ENCODE measurements around the gene PTPRK.

The PTPRK gene

GRCh38 chr6:128244751-128245405, 275.5 kb downstream of the PTPRK start:
- H3K27ac ChIP-seq, result no peak overlapping the region
- TF ChIP-seq CTCF (conservative IDR thresholded peaks at IDR 0.05), result no peak

GRCh38 chr6:128242765-128243403, 277.5 kb downstream of the PTPRK start:
- no peak for TF ChIP-seq CTCF (conservative IDR thresholded peaks at IDR 0.05)
- no peak overlapping the region for H3K27ac ChIP-seq

- H3K27ac ChIP-seq, result no peak overlapping the region
- TF ChIP-seq CTCF (conservative IDR thresholded peaks at IDR 0.05), result no peak
Measured at GRCh38 chr6:128241216-128241615, 279.2 kb downstream of the PTPRK start.

- no peak for TF ChIP-seq CTCF (conservative IDR thresholded peaks at IDR 0.05)
- H3K27ac ChIP-seq, result no peak overlapping the region
Measured at GRCh38 chr6:128240024-128240428, 280.4 kb downstream of the PTPRK start.

- no peak overlapping the region for H3K27ac ChIP-seq
- TF ChIP-seq CTCF (conservative IDR thresholded peaks at IDR 0.05), result no peak
Measured at GRCh38 chr6:128239146-128239545, 281.3 kb downstream of the PTPRK start.

- H3K27ac ChIP-seq, result no peak overlapping the region
- no peak for TF ChIP-seq CTCF (conservative IDR thresholded peaks at IDR 0.05)
Measured at GRCh38 chr6:128238225-128238624, 282.2 kb downstream of the PTPRK start.

GRCh38 chr6:128235556-128235955, 284.8 kb downstream of the PTPRK start:
- no peak overlapping the region for H3K27ac ChIP-seq
- no peak for TF ChIP-seq CTCF (conservative IDR thresholded peaks at IDR 0.05)

All from VCaP (cell line).